ENCODE results near the gene RAX.

RAX gene

GRCh38 chr18:59249199-59249774 lies 24.0 kb downstream of the RAX start:
- DNase-seq (ENCODE audit: low read depth in 2 of 3, low spot score in 1 of 3), result peak in 1 of 3 donors; percentile 11

GRCh38 chr18:59246796-59247195 lies 26.5 kb downstream of the RAX start:
- no peak for DNase-seq (ENCODE audit: low read depth in 2 of 3, low spot score in 1 of 3)

GRCh38 chr18:59242906-59243305 lies 30.3 kb downstream of the RAX start:
- DNase-seq (ENCODE audit: low read depth in 2 of 3, low spot score in 1 of 3), result no peak

GRCh38 chr18:59239642-59240041 lies 33.6 kb downstream of the RAX start:
- DNase-seq (ENCODE audit: low read depth in 2 of 3, low spot score in 1 of 3), result no peak

- no peak for DNase-seq (ENCODE audit: low read depth in 2 of 3, low spot score in 1 of 3)
These were observed 34.9 kb downstream of the RAX start for GRCh38 chr18:59238385-59238784.

- no peak for DNase-seq (ENCODE audit: low read depth in 2 of 3, low spot score in 1 of 3)
These were observed 40.2 kb downstream of the RAX start for GRCh38 chr18:59233017-59233410.

- no peak for DNase-seq (ENCODE audit: low read depth in 2 of 3, low spot score in 1 of 3)
These were observed 40.8 kb downstream of the RAX start for GRCh38 chr18:59232309-59233016.

- DNase-seq (ENCODE audit: low read depth in 2 of 3, low spot score in 1 of 3), result no peak
These were observed 41.4 kb downstream of the RAX start for GRCh38 chr18:59231877-59232276.

GRCh38 chr18:59231114-59231513 lies 42.1 kb downstream of the RAX start:
- DNase-seq (ENCODE audit: low read depth in 2 of 3, low spot score in 1 of 3), result no peak

GRCh38 chr18:59229701-59230443 lies 43.4 kb downstream of the RAX start:
- no peak for DNase-seq (ENCODE audit: low read depth in 2 of 3, low spot score in 1 of 3)

GRCh38 chr18:59229191-59229590 lies 44.1 kb downstream of the RAX start:
- no peak for DNase-seq (ENCODE audit: low read depth in 2 of 3, low spot score in 1 of 3)

GRCh38 chr18:59228351-59228750 lies 44.9 kb downstream of the RAX start:
- no peak for DNase-seq (ENCODE audit: low read depth in 2 of 3, low spot score in 1 of 3)

- DNase-seq (ENCODE audit: low read depth in 2 of 3, low spot score in 1 of 3), result no peak
These were observed 50.9 kb downstream of the RAX start for GRCh38 chr18:59222341-59222740.

GRCh38 chr18:59220784-59221765 lies 52.2 kb downstream of the RAX start:
- no peak for DNase-seq (ENCODE audit: low read depth in 2 of 3, low spot score in 1 of 3)

- no peak for DNase-seq (ENCODE audit: low read depth in 2 of 3, low spot score in 1 of 3)
These were observed 53.0 kb downstream of the RAX start for GRCh38 chr18:59220164-59220783.

- no peak for DNase-seq (ENCODE audit: low read depth in 2 of 3, low spot score in 1 of 3)
These were observed 53.5 kb downstream of the RAX start, which contains the start of gene GRP for GRCh38 chr18:59219672-59220163. Gene GRP (plus strand): TSS chr18:59220158. CDS start chr18:59220266, 108 bp downstream.

- no peak for DNase-seq (ENCODE audit: low read depth in 2 of 3, low spot score in 1 of 3)
These were observed 55.2 kb downstream of the RAX start for GRCh38 chr18:59218018-59218417.
